Adipocyte (in vitro differentiated cells): ENCODE measurements around the gene NRCAM.

Experiments used
- DNase-seq: peaks from one replicate; pipeline ENCODE4 v3.0.0-alpha.2; 2015; ENCODE audit warnings: low read depth
- H3K27me3 ChIP-seq: replicated peaks from 2 replicates; pipeline ENCODE4 v1.7.0; 2013; ENCODE audit warnings: mild to moderate bottlenecking, low read length, moderate library complexity; ENCODE audit not compliant: control insufficient read depth, insufficient read depth
- H3K36me3 ChIP-seq: 2 replicates; pipeline ENCODE4 v1.7.0; 2013; ENCODE audit warnings: low read length, mild to moderate bottlenecking, moderate library complexity; ENCODE audit not compliant: control insufficient read depth, insufficient read depth, severe bottlenecking
- H3K4me1 ChIP-seq: 2 replicates; pipeline ENCODE4 v1.7.0; 2013; ENCODE audit warnings: mild to moderate bottlenecking, low read length, moderate library complexity; ENCODE audit not compliant: control insufficient read depth, insufficient read depth
- H3K4me3 ChIP-seq: 2 replicates; pipeline ENCODE4 v1.7.0; 2013; ENCODE audit warnings: mild to moderate bottlenecking, low read length, moderate library complexity
- H3K9ac ChIP-seq: 2 replicates; pipeline ENCODE4 v1.7.0; 2013; ENCODE audit warnings: mild to moderate bottlenecking, low read length, moderate library complexity
- H3K9me3 ChIP-seq: 2 replicates; pipeline ENCODE4 v1.7.0; 2013; ENCODE audit warnings: mild to moderate bottlenecking, low read length, moderate library complexity; ENCODE audit not compliant: control insufficient read depth

NRCAM gene

DNA sequence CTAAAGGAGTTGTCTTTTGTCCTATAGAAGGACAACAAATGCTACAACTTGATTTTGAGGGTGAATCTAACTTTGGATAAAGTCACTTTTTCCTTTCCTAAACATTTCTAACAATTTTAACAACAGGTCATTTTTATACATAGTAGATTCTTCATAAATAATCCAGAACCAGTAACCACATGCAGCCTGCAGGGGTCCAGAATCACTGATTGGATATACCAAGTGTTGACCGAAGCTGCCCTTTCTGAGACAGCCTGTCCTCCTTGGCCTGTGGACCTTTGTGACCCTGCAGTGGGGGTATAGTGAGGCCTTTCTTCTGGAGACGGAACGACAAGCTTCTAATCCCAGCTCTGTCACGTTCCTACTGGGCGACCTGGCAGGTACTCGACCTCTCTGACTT lies 291.3 kb downstream of the NRCAM start:
- Histone ChIP-seq H3K27me3 (no peaks in the 10 kb centered on the region), H3K9me3 (no peaks in the 10 kb centered on the region), H3K9ac (no peak overlapping the region), H3K36me3 (peaks cover 35% of the 10 kb centered on the region), H3K4me1 (peaks cover 9% of the 10 kb centered on the region), H3K4me3 (no peak overlapping the region)
- no peak for DNase-seq

DNA sequence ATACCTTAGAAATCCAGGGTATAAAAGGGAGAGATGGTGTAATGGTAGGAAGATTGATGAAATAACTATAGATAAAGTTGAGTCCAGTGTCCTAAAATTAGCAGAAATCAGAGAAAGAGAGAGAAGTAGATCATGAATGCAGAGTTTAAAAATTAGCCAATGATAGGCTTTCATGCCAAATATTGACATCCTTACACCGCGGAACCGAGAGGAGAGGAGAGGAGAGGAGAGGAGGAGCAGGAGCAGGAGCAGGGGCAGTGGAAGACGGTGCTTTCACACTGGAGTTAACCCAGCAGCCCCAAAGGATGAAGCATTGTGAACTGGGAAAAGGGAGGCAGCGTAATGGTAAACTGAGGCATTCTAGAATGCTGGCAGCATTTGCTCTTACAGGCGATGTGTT lies 291.9 kb downstream of the NRCAM start:
- Histone ChIP-seq H3K27me3 (no peaks in the 10 kb centered on the region), H3K4me1 (peaks cover 9% of the 10 kb centered on the region), H3K9me3 (no peaks in the 10 kb centered on the region), H3K9ac (no peak overlapping the region), H3K36me3 (peaks cover 35% of the 10 kb centered on the region), H3K4me3 (no peak overlapping the region)
- no peak for DNase-seq

DNA sequence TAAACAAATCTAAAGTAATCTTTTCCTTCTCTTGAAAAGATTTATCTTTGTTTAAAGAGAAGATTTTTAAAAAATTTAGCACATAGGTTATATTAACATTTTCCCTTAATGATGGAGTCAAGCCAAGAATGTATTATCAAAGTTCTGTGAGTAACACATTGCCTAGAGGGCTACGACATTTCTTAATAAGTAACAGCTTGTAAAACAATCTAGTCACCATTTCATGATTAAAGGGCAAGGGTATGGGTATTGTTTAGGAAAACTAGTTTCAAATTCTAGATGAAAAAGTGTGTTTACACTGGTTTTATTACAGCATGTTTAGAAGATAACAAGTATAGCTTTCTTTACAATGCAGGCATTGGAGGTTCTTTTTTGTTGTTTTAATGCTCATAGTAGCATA lies 297.5 kb downstream of the NRCAM start:
- DNase-seq = peak; percentile 14

DNA sequence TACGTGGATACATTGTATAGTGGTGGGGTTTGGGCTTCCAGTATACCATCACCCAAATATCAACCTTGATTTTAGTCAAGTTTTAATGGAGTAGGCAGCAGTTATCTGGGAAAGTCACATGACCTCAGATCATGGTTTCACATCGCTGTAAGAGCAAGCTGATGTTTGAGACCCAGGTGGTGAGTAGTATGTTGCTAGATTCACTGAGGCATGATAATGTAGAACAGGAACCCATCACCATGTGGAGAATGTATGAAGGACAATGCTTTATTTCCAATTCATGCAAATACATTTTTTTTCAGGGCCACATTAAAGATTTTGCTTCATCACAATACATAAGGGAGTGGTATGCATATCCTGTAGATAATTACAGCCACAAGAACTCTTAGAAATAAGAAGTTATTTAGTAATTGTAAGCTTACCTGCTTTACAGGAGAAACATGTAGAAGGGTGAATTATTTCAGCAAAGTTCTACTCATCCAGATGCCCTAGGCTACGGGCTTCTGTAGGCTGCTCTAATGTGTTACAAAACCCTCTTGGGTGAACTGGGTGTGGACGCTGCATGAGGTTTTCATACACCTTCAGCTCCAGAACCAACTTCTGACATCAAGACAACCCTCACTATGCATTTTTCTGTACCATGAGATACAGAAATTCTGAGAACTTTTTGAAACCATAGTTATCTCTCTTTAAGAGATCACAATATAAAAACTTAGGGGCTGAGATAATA lies 298.5 kb downstream of the NRCAM start:
- Histone ChIP-seq H3K4me3 (no peak overlapping the region), H3K9me3 (no peaks in the 10 kb centered on the region), H3K9ac (no peak overlapping the region), H3K27me3 (no peaks in the 10 kb centered on the region), H3K4me1 (peaks cover 8% of the 10 kb centered on the region), H3K36me3 (peaks cover 49% of the 10 kb centered on the region)
- no peak for DNase-seq

More for the DNA sequence above, 297.5 kb downstream of the NRCAM start:
- Histone ChIP-seq H3K4me1 (peaks cover 8% of the 10 kb centered on the region), H3K4me3 (no peak overlapping the region), H3K9ac (no peak overlapping the region), H3K36me3 (peaks cover 57% of the 10 kb centered on the region), H3K9me3 (no peaks in the 10 kb centered on the region), H3K27me3 (no peaks in the 10 kb centered on the region)

DNA sequence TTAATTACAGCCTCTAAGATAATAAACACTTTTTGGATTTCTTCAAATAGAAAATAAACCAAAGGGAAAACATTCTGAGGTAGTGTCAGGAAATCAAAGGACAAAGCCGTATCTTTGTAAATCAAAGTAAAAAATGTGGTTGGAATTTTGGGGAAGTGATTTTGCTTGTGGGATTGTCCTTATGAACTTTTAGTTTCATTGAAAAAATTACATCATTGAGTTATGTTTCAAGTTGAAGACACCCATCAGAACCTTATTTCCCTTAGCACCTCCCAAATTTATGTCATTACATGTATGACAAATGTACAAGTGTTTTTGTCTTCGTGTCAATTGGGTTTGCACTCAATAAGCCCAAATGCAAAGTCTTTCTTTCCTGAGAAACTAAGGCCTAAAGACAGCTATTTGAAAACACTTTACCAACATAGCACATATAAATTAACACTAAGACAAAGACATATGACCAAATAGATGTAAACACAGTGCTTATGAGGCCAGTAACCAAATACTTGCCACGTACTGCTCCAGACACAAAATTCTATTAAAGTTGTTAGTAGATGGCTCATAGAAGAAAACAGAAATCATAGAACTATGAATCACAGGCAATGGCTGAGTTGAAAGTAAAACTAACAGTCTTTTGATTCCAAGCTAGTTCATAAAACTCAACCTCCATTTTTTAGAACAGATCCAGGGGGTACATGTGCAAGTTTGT lies 299.2 kb downstream of the NRCAM start:
- no peak for DNase-seq
- H3K4me3 ChIP-seq = no peak overlapping the region
- H3K9ac ChIP-seq = no peak overlapping the region
- H3K9me3 ChIP-seq = no peaks in the 10 kb centered on the region
- H3K27me3 ChIP-seq = no peaks in the 10 kb centered on the region
- H3K36me3 ChIP-seq = peaks cover 46% of the 10 kb centered on the region
- peaks cover 8% of the 10 kb centered on the region for H3K4me1 ChIP-seq

DNA sequence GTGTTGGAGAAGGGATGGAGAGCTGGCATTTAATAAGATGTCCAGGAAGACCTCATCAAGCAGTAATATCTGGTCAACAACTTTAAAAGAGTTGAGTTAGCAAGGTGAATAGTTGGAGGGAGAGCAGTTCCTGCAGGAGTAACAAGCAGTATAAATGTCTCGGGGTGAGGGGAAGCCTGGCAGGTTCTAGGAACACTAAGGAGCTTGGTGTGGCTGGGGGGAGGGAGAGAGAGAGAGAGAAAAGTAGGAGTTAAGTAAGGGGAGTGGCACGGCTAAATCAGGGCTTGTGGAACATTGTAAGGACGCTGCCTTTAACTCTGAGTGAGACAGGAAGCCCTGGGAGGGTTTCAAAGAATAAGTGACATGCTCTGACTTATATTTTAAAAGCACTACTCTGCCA lies 304.0 kb downstream of the NRCAM start:
- H3K9me3 ChIP-seq = no peaks in the 10 kb centered on the region

DNA sequence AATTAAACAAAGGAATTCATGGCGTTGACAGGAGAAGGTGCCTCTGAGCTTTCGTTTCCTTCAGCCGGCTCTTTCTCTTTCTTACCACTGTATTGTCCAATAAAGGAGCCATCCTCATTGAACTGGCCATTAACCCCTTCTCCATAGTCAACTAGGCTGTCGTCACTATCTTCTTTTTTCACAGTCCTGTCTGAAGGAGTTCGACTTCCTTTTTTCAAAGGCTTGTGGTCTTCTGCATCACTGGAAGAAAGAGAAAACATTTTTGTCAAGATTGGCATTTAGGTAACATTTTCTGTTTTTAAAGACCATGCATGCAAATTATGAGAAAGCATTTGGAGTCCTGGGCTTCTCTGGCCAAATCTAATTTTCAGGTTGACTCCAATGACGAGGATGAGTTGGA lies 306.3 kb downstream of the NRCAM start:
- Histone ChIP-seq H3K27me3 (no peaks in the 10 kb centered on the region), H3K9ac (no peak overlapping the region), H3K9me3 (no peaks in the 10 kb centered on the region), H3K4me3 (no peak overlapping the region), H3K36me3 (peaks cover 43% of the 10 kb centered on the region), H3K4me1 (peaks cover 15% of the 10 kb centered on the region)
- no peak for DNase-seq

More for the DNA sequence above, 304.0 kb downstream of the NRCAM start:
- no peaks in the 10 kb centered on the region for H3K27me3 ChIP-seq
- no peak overlapping the region for H3K4me3 ChIP-seq
- peaks cover 11% of the 10 kb centered on the region for H3K4me1 ChIP-seq
- DNase-seq = no peak
- H3K9ac ChIP-seq = no peak overlapping the region
- peaks cover 52% of the 10 kb centered on the region for H3K36me3 ChIP-seq

DNA sequence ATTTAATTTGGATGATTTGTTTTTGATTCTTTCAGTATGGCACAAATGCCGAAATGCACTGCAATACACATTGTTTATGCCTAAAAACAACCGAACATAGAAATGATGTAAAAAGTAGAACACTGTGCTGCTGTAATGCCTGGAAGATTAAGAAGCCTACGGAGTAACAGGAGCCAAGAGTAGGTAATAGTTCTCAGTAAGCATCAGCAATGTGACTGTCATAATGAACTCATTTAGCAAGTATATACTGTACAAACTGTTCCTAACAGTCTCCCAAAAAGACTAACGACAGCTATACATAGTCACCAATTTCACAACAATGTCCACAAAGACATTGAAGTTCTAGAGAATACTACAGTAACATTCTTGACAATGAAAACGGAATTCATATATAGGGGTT lies 307.1 kb downstream of the NRCAM start:
- no peaks in the 10 kb centered on the region for H3K27me3 ChIP-seq
- no peak overlapping the region for H3K4me3 ChIP-seq
- DNase-seq = peak; percentile 11
- peaks cover 37% of the 10 kb centered on the region for H3K36me3 ChIP-seq
- no peaks in the 10 kb centered on the region for H3K9me3 ChIP-seq
- H3K4me1 ChIP-seq = peaks cover 15% of the 10 kb centered on the region
- no peak overlapping the region for H3K9ac ChIP-seq

DNA sequence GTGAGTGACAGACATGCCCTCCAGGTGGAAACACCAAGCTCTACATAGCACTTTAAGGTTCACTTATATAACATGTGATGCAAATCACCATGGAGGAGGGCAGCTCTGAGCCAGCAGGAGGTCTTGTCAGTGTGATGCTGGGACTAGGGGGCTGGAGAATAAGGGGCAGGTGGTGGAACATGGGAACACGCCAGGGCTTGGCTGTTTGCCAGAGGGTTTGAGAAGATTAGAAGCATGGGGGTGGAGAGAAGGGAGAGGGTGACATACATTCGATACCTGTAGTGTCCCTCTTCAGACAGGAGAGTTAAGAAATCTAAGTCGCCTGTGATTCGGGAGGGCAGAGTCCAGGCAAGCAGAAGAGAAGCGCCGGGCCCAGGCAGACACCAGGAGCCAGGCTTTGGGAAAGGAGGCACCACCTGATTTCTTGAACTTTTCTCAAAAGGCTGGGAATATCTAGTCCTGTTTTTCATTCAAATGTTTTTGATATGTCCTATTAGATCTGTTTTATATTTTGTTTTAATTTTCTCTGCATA lies 309.1 kb downstream of the NRCAM start:
- H3K36me3 ChIP-seq = peaks cover 37% of the 10 kb centered on the region
- H3K27me3 ChIP-seq = no peaks in the 10 kb centered on the region
- H3K9me3 ChIP-seq = no peaks in the 10 kb centered on the region
- H3K4me1 ChIP-seq = peaks cover 15% of the 10 kb centered on the region
- no peak overlapping the region for H3K4me3 ChIP-seq
- no peak overlapping the region for H3K9ac ChIP-seq
- no peak for DNase-seq

DNA sequence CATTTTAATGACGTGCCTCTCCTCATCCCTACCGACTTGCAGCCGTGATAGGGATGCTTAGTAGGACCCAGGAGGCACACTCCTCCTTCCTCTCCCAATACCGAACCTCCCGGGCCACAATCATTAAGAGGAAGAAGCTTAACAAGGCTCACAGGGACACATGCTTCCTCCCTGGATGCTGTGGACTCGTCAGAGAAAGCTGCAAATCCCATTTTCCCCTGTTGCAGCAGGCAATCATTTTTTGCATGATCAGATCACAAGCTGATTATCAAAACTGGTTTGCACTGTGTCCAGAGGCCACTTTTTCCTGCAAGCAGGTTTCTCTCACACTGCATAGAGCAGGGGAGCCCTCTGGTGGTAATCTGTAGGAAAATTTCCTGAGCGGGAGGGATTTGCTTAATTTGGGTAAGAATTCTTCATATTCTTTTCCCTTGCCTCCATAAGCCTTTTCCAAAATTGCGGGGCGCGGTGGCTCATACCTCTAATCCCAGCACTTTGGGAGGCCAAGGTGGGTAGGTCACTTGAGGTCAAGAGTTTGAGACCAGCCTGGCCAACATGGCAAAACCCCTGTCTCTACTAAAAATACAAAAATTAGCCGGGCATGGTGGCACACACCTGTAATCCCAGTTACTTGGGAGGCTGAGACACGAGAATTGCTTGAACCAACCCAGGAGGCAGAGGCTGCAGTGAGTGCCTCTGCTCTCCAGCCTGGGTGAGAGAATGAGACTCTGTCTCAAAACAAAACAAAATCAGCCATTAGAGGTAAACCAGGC lies 310.0 kb downstream of the NRCAM start:
- Histone ChIP-seq H3K9ac (peak overlapping the region; percentile 27), H3K36me3 (peaks cover 37% of the 10 kb centered on the region), H3K9me3 (no peaks in the 10 kb centered on the region), H3K27me3 (no peaks in the 10 kb centered on the region), H3K4me1 (peaks cover 15% of the 10 kb centered on the region), H3K4me3 (no peak overlapping the region)
- peak; percentile 95 for DNase-seq

DNA sequence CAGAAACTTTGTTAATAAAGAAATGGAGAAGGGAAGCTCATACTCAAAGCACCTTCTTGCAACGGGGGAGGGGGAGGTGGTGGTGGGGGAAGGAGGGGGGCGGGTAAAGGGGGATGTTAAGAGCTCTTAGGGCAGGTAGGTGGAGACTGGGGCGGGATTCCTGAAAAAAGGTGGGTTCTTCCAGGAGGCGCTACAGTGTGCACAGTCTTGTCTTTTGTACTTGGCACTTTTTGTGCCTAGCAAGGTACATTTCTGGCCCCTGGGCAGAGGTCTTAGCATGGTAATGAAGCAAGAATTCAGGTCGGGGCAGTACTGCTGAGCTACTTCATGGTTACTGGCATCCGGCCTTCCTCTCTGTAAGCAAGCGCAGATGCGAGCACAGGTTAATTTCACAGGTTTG lies 310.8 kb downstream of the NRCAM start:
- Histone ChIP-seq H3K27me3 (no peaks in the 10 kb centered on the region), H3K36me3 (peaks cover 36% of the 10 kb centered on the region), H3K4me3 (no peak overlapping the region), H3K9ac (no peak overlapping the region), H3K9me3 (no peaks in the 10 kb centered on the region), H3K4me1 (peaks cover 18% of the 10 kb centered on the region)
- no peak for DNase-seq
